ENCODE data around the gene AARS2.

GRCh38 chr6:44258921-44259320, 54.2 kb downstream of the AARS2 start:
- no peak for TF ChIP-seq EZH2 (IDR thresholded peaks at IDR 0.05; ENCODE audit: borderline replicate concordance, control insufficient read depth, low read depth, low read length)
- no peak for TF ChIP-seq CTCF (IDR thresholded peaks at IDR 0.05 in 2 of 3, conservative IDR thresholded peaks at IDR 0.05 in 1 of 3; ENCODE audit: control insufficient read depth in 2 of 3, extremely low read depth in 1 of 3, insufficient read depth in 1 of 3, low read depth in 3 of 3, low read length in 3 of 3)
- no peak for TF ChIP-seq BRCA1 (IDR thresholded peaks at IDR 0.05; ENCODE audit: low read depth, low read length)
- no peak for TF ChIP-seq RFX5 (IDR thresholded peaks at IDR 0.05; ENCODE audit: low read depth, low read length)
- no peak for TF ChIP-seq ZBTB11 (CRISPR knock-in tag; IDR thresholded peaks at IDR 0.05)
